Tibial nerve (tissue), 4 donors: Measurements from ENCODE around the gene WDR64.

Source experiments
- EP300 ChIP-seq, 2 donors: sonication (generic); formaldehyde crosslinking; IDR thresholded peaks; one replicate each; pipeline ENCODE4 v1.6.1; 2017; ENCODE audit warnings: antibody characterized with exemption in 2 of 2, mild to moderate bottlenecking in 1 of 2
- POLR2A ChIP-seq, 2 donors: fragments of 450-650 bp; IDR thresholded peaks; one replicate each; pipeline ENCODE4 v1.6.1; 2017; ENCODE audit warnings: antibody characterized with exemption in 2 of 2, mild to moderate bottlenecking in 2 of 2, moderate library complexity in 2 of 2
- TF ChIP-seq, protein P1 (sequence below), 5 experiments: fragments of 200-600 bp in 3 of 5; fragments of 450-650 bp in 2 of 5; sonication (generic) in 3 of 5; IDR thresholded peaks; one replicate each; pipeline ENCODE4 v1.5.1; 2016 to 2019; ENCODE audit warnings: antibody characterized with exemption in 5 of 5, mild to moderate bottlenecking in 3 of 5, moderate library complexity in 2 of 5

- TF ChIP-seq, protein P1, sequence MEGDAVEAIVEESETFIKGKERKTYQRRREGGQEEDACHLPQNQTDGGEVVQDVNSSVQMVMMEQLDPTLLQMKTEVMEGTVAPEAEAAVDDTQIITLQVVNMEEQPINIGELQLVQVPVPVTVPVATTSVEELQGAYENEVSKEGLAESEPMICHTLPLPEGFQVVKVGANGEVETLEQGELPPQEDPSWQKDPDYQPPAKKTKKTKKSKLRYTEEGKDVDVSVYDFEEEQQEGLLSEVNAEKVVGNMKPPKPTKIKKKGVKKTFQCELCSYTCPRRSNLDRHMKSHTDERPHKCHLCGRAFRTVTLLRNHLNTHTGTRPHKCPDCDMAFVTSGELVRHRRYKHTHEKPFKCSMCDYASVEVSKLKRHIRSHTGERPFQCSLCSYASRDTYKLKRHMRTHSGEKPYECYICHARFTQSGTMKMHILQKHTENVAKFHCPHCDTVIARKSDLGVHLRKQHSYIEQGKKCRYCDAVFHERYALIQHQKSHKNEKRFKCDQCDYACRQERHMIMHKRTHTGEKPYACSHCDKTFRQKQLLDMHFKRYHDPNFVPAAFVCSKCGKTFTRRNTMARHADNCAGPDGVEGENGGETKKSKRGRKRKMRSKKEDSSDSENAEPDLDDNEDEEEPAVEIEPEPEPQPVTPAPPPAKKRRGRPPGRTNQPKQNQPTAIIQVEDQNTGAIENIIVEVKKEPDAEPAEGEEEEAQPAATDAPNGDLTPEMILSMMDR (IDR thresholded peaks at IDR 0.05): no peak
- TF ChIP-seq POLR2A (IDR thresholded peaks at IDR 0.05): no peak
- no peak for TF ChIP-seq EP300 (IDR thresholded peaks at IDR 0.05)
Observed at GRCh38 chr1:241615043-241615974, 36.8 kb upstream of the WDR64 start.
